GM19043 (cell line): ENCODE data around the gene STX8.

ENCODE experiments used
- ATAC-seq: cut with Tn5 transposase; IDR thresholded peaks from one replicate; pipeline ENCODE4 v1.9.1; 2021; ENCODE audit warnings: low read depth; ENCODE audit not compliant: unreplicated experiment

STX8 gene

GRCh38 chr17:9512323-9513168 lies 63.1 kb downstream of the STX8 start:
- no peak for ATAC-seq

- no peak for ATAC-seq
Observed at GRCh38 chr17:9509236-9509816, 66.3 kb downstream of the STX8 start.

GRCh38 chr17:9499041-9499440 lies 76.6 kb downstream of the STX8 start:
- ATAC-seq, result no peak

GRCh38 chr17:9498490-9498889 lies 77.1 kb downstream of the STX8 start:
- no peak for ATAC-seq

- no peak for ATAC-seq
Observed at GRCh38 chr17:9488556-9488955, 87.1 kb downstream of the STX8 start.

GRCh38 chr17:9487406-9487805 lies 88.2 kb downstream of the STX8 start:
- ATAC-seq, result no peak

GRCh38 chr17:9484789-9485188 lies 90.8 kb downstream of the STX8 start:
- no peak for ATAC-seq

GRCh38 chr17:9479964-9480363 lies 95.7 kb downstream of the STX8 start:
- ATAC-seq, result no peak

- no peak for ATAC-seq
Observed at GRCh38 chr17:9478889-9479288, 96.7 kb downstream of the STX8 start.

- no peak for ATAC-seq
Observed at GRCh38 chr17:9475101-9475658, 100.4 kb downstream of the STX8 start.

- no peak for ATAC-seq
Observed at GRCh38 chr17:9473711-9474110, 101.9 kb downstream of the STX8 start.

- no peak for ATAC-seq
Observed at GRCh38 chr17:9472541-9472940, 103.1 kb downstream of the STX8 start.

- no peak for ATAC-seq
Observed at GRCh38 chr17:9472094-9472493, 103.5 kb downstream of the STX8 start.

GRCh38 chr17:9470171-9470570 lies 105.4 kb downstream of the STX8 start:
- no peak for ATAC-seq

- ATAC-seq, result no peak
Observed at GRCh38 chr17:9468937-9469336, 106.7 kb downstream of the STX8 start.

- ATAC-seq, result no peak
Observed at GRCh38 chr17:9468532-9468931, 107.1 kb downstream of the STX8 start.

- no peak for ATAC-seq
Observed at GRCh38 chr17:9467518-9467917, 108.1 kb downstream of the STX8 start.

- ATAC-seq, result no peak
Observed at GRCh38 chr17:9465210-9465921, 110.3 kb downstream of the STX8 start.

- ATAC-seq, result no peak
Observed at GRCh38 chr17:9457005-9457404, 118.6 kb downstream of the STX8 start.

- ATAC-seq, result no peak
Observed at GRCh38 chr17:9456330-9456729, 119.3 kb downstream of the STX8 start.

- no peak for ATAC-seq
Observed at GRCh38 chr17:9451934-9452333, 123.7 kb downstream of the STX8 start.
